ENCODE data around the gene CDH23. TPM values are rescaled to one million over a fixed set of nuclear protein-coding genes. Genes with fewer than 3 reads are reported as not detected.

The CDH23 gene
- total RNA-seq, 2 donors from 2014 or later: 1.4 to 1.6 TPM

GRCh38 chr10:71766717-71767419 is 370.1 kb downstream of the CDH23 start:
- TF ChIP-seq CTCF (IDR thresholded peaks at IDR 0.05): no peak
- Histone ChIP-seq H3K4me1 (peaks cover 30% of the 10 kb centered on the region), H3K9ac (ENCODE audit: low read depth in 2 of 2, low read length in 2 of 2) (peak overlapping the region in 1 of 2 donors; percentile 84), H3K36me3 (no peaks in the 10 kb centered on the region), H3K4me3 (no peak overlapping the region), H3K9me3 (no peaks in the 10 kb centered on the region), H3K27me3 (no peaks in the 10 kb centered on the region), H3K27ac (peak overlapping the region; percentile 92)
- peak; percentile 96 for DNase-seq
- intact Hi-C loops (cut with DNase I): no loop called here

GRCh38 chr10:71767420-71768035 is 370.8 kb downstream of the CDH23 start:
- peak overlapping the region; percentile 92 for H3K27ac ChIP-seq
- no peaks in the 10 kb centered on the region for H3K9me3 ChIP-seq
- TF ChIP-seq CTCF (IDR thresholded peaks at IDR 0.05): no peak
- no peaks in the 10 kb centered on the region for H3K27me3 ChIP-seq
- H3K4me3 ChIP-seq: no peak overlapping the region
- peak; percentile 53 for DNase-seq
- H3K36me3 ChIP-seq: no peaks in the 10 kb centered on the region
- H3K4me1 ChIP-seq: peaks cover 30% of the 10 kb centered on the region
- peak overlapping the region; percentile 41 to 84 for H3K9ac ChIP-seq (ENCODE audit: low read depth in 2 of 2, low read length in 2 of 2)
- intact Hi-C loops (cut with DNase I): no loop called here

- no peak for TF ChIP-seq CTCF (IDR thresholded peaks at IDR 0.05)
- DNase-seq: no peak
- intact Hi-C loops (cut with DNase I): no loop called here
These were observed 372.6 kb downstream of the CDH23 start for GRCh38 chr10:71769279-71769823.

GRCh38 chr10:71770255-71770654 is 373.5 kb downstream of the CDH23 start:
- H3K9me3 ChIP-seq: no peaks in the 10 kb centered on the region
- TF ChIP-seq CTCF (IDR thresholded peaks at IDR 0.05): no peak

More at GRCh38 chr10:71769279-71769823, 372.6 kb downstream of the CDH23 start:
- H3K9me3 ChIP-seq: no peaks in the 10 kb centered on the region
- H3K27me3 ChIP-seq: no peaks in the 10 kb centered on the region
- H3K9ac ChIP-seq (ENCODE audit: low read depth in 2 of 2, low read length in 2 of 2): peak overlapping the region in 1 of 2 donors; percentile 99
- H3K27ac ChIP-seq: peak overlapping the region; percentile 92
- no peak overlapping the region for H3K4me3 ChIP-seq
- no peaks in the 10 kb centered on the region for H3K36me3 ChIP-seq
- peaks cover 30% of the 10 kb centered on the region for H3K4me1 ChIP-seq

GRCh38 chr10:71770789-71771188 is 374.1 kb downstream of the CDH23 start:
- Histone ChIP-seq H3K27me3 (no peaks in the 10 kb centered on the region), H3K36me3 (no peaks in the 10 kb centered on the region), H3K9me3 (no peaks in the 10 kb centered on the region), H3K9ac (ENCODE audit: low read depth in 2 of 2, low read length in 2 of 2) (peak overlapping the region; percentile 45 to 99), H3K27ac (peak overlapping the region; percentile 92), H3K4me3 (peak overlapping the region; percentile 80), H3K4me1 (peaks cover 29% of the 10 kb centered on the region)
- no peak for DNase-seq
- intact Hi-C loops (cut with DNase I): loop anchor here (5.0 kb wide), 1 partner anchor 43 kb away; no protein-coding TSS in a partner anchor
- no peak for TF ChIP-seq CTCF (IDR thresholded peaks at IDR 0.05)

More at GRCh38 chr10:71770255-71770654, 373.5 kb downstream of the CDH23 start:
- intact Hi-C loops (cut with DNase I): loop anchor here (5.0 kb wide), 1 partner anchor 43 kb away; no protein-coding TSS in a partner anchor
- no peak for DNase-seq
- peak overlapping the region; percentile 92 for H3K27ac ChIP-seq
- peak overlapping the region; percentile 45 to 99 for H3K9ac ChIP-seq (ENCODE audit: low read depth in 2 of 2, low read length in 2 of 2)
- peaks cover 30% of the 10 kb centered on the region for H3K4me1 ChIP-seq
- no peaks in the 10 kb centered on the region for H3K27me3 ChIP-seq
- no peaks in the 10 kb centered on the region for H3K36me3 ChIP-seq
- H3K4me3 ChIP-seq: no peak overlapping the region

Data from colonic mucosa (tissue), 4 donors.